ENCODE results near the gene CTNNA3. TPM values are rescaled to one million over a fixed set of nuclear protein-coding genes. Genes with fewer than 3 reads are reported as not detected.

Gene CTNNA3
- total RNA-seq, 6 donors from 2014 or later, result 0.20 to 2.0 TPM; not detected in 4

DNA sequence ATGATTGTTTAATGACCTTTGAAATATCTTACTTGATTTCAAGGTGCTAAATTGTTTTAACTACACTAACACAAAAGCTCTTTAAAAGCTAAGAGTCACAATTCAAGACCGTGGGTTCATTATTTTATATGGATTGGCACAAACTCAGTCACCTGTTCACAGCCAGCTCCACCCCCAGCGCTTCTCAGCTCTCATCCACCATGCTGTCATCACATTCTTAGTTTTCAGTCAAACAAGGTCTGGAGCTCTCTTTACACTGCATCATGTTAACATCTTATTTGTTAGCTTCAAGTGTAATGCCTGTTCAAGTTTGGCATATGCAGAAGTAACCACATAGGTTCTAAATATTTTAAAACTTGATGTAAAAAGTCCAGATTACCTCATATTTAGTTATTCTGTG lies 951.1 kb downstream of the CTNNA3 start:
- 71% methylated on average over 2 of the region's 2 CpGs for WGBS, 2 donors
- ATAC-seq (ENCODE audit: low FRiP score in 2 of 2) (no peak), DNase-seq (no peak)
- H3K27ac ChIP-seq, result no peak overlapping the region
- no peaks in the 10 kb centered on the region for H3K36me3 ChIP-seq
- no peak for TF ChIP-seq CTCF (IDR thresholded peaks at IDR 0.05)
- TF ChIP-seq EP300 (IDR thresholded peaks at IDR 0.05), result no peak
- no peak for TF ChIP-seq POLR2AphosphoS5 (IDR thresholded peaks at IDR 0.05)
- TF ChIP-seq POLR2A (IDR thresholded peaks at IDR 0.05), result no peak
- no peaks in the 10 kb centered on the region for H3K27me3 ChIP-seq
- H3K9me3 ChIP-seq, result no peaks in the 10 kb centered on the region
- H3K4me1 ChIP-seq, result no peaks in the 10 kb centered on the region
- no peak overlapping the region for H3K4me3 ChIP-seq

DNA sequence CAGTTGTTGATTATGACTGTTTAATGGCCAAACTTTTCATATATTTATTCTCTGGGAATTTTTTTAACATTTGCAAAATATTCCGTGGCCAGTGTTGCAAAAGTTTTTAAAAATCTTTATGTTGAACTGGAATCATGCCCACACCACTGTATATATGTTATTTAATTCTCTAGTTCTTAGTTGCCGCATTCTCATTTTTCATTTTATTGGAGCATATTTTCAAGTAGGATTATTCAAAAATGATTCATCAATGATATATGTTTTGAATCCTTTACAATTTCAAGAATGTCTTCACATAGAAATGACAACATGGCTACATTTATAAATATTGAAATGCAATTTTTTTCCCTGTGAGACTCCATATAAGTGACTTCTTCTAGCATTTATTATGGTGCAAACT lies 958.8 kb downstream of the CTNNA3 start:
- no peaks in the 10 kb centered on the region for H3K9me3 ChIP-seq
- TF ChIP-seq CTCF (IDR thresholded peaks at IDR 0.05), result no peak
- TF ChIP-seq POLR2AphosphoS5 (IDR thresholded peaks at IDR 0.05), result no peak
- TF ChIP-seq EP300 (IDR thresholded peaks at IDR 0.05), result no peak
- no peak for TF ChIP-seq POLR2A (IDR thresholded peaks at IDR 0.05)
- no peaks in the 10 kb centered on the region for H3K36me3 ChIP-seq
- WGBS, 2 donors, result 81% methylated on average over 2 of the region's 2 CpGs
- no peaks in the 10 kb centered on the region for H3K27me3 ChIP-seq
- H3K4me3 ChIP-seq, result no peak overlapping the region
- H3K4me1 ChIP-seq, result no peaks in the 10 kb centered on the region
- no peak for ATAC-seq (ENCODE audit: low FRiP score in 2 of 2)
- H3K27ac ChIP-seq, result no peak overlapping the region
- no peak for DNase-seq

DNA sequence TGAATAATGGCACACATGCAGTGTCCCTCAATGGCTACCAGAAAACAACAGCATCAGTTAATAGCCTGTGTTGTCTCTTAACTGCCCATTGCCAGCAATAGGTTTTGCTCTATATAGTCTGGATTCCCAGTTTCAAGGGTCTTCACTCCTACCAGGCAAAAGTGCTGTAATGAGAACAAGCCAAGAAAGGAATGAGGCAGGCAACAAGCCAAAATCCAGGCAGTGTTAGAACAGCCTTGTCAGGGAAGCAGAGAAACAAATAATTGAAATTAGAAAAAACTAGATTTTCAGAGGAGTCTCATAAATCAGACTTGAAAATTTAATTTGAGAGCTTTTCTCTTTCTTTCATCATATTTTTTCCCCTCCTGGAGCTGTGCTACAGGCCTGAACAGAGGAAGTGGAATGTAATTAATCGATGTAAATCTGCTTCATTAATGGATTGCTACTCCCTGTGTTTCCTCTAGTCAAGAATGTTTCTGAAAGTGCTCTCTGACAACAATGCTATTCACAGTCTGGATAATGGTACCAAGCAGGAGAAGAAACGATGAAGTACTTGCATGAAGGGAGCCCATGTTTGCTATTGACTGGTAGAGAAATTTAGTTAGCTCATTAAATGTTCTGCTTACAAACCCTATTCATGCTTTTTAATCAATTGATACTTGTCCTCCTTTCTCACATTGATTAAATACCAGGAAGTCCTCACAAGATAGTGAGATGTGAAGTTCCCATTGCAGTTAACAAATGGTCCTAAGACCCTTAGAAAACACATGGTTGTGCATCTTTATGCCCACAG lies 972.2 kb downstream of the CTNNA3 start:
- no peaks in the 10 kb centered on the region for H3K36me3 ChIP-seq
- no peak overlapping the region for H3K27ac ChIP-seq
- H3K9me3 ChIP-seq, result no peaks in the 10 kb centered on the region
- 60 to 71% methylated on average over 2 of the region's 2 CpGs for WGBS, 2 donors
- no peaks in the 10 kb centered on the region for H3K27me3 ChIP-seq
- ATAC-seq (ENCODE audit: low FRiP score in 2 of 2) (no peak), DNase-seq (no peak)
- H3K4me3 ChIP-seq, result no peak overlapping the region
- no peaks in the 10 kb centered on the region for H3K4me1 ChIP-seq
- TF ChIP-seq EP300 (IDR thresholded peaks at IDR 0.05) (no peak), POLR2A (IDR thresholded peaks at IDR 0.05) (no peak), POLR2AphosphoS5 (IDR thresholded peaks at IDR 0.05) (no peak), CTCF (IDR thresholded peaks at IDR 0.05) (no peak)

- Histone ChIP-seq H3K4me1 (no peaks in the 10 kb centered on the region), H3K9me3 (no peaks in the 10 kb centered on the region), H3K27me3 (no peaks in the 10 kb centered on the region), H3K36me3 (no peaks in the 10 kb centered on the region), H3K4me3 (no peak overlapping the region), H3K27ac (no peak overlapping the region)
- TF ChIP-seq POLR2AphosphoS5 (IDR thresholded peaks at IDR 0.05) (no peak), POLR2A (IDR thresholded peaks at IDR 0.05) (no peak), CTCF (IDR thresholded peaks at IDR 0.05) (no peak), EP300 (IDR thresholded peaks at IDR 0.05) (no peak)
- WGBS, 2 donors, result 90 to 93% methylated on average over 1 of the region's 1 CpG
- ATAC-seq (ENCODE audit: low FRiP score in 2 of 2) (no peak), DNase-seq (no peak)
Measured at GRCh38 chr10:66719483-66719882, 976.5 kb downstream of the CTNNA3 start.

All from upper lobe of left lung (tissue), 6 donors.